Stomach (tissue), 4 donors: Measurements from ENCODE around the gene IFI30.

Source experiments
- EP300 ChIP-seq: sonication (generic); formaldehyde crosslinking; IDR thresholded peaks from one replicate; pipeline ENCODE4 v1.6.1; 2017; ENCODE audit warnings: antibody characterized with exemption
- TF ChIP-seq, protein P1 (sequence below), 7 experiments: fragments of 450-650 bp in 4 of 7; fragments of 200-600 bp in 3 of 7; sonication (generic) in 3 of 7; IDR thresholded peaks; one replicate each; pipeline ENCODE4 v1.5.1; 2016 to 2019; ENCODE audit warnings: antibody characterized with exemption in 7 of 7, control low read depth in 2 of 7, mild to moderate bottlenecking in 1 of 7

DNA sequence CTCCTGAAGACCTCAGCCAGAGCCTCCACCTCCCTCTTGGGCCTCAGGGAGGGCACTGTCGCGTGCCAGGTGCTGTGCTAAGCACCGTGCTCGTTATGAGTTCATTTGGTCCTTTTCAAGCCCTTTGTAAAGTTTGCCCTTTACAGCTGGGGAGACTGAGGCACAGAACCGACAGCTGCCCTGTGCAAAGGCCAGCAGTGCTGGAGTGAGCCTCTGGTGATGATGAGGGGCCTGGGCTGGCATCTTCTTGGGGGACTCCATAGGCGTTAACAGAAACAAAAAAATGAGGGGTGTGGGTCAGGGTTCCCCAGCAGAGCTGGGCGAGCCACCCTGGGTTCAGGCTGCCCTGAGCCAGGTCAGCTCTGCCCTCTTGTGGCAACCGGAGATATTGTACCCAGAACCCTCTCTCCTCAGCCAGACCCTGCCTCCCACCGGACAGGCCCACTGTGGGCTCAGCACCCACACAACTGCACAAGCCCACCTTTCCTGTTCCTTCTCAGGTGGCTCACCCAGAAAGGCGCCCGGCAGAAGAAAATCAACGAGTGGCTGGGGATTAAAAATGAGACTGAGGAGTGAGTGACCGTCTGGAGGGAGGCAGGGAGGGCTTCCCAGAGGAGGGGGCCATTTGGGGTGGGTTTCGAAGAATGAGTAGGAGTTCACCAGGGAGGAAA, 5.5 kb upstream of the IFI30 start:
- TF ChIP-seq, protein P1, sequence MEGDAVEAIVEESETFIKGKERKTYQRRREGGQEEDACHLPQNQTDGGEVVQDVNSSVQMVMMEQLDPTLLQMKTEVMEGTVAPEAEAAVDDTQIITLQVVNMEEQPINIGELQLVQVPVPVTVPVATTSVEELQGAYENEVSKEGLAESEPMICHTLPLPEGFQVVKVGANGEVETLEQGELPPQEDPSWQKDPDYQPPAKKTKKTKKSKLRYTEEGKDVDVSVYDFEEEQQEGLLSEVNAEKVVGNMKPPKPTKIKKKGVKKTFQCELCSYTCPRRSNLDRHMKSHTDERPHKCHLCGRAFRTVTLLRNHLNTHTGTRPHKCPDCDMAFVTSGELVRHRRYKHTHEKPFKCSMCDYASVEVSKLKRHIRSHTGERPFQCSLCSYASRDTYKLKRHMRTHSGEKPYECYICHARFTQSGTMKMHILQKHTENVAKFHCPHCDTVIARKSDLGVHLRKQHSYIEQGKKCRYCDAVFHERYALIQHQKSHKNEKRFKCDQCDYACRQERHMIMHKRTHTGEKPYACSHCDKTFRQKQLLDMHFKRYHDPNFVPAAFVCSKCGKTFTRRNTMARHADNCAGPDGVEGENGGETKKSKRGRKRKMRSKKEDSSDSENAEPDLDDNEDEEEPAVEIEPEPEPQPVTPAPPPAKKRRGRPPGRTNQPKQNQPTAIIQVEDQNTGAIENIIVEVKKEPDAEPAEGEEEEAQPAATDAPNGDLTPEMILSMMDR (IDR thresholded peaks at IDR 0.05), result peak in 5 of 7 experiments; percentile 43 to 78 (median 68)
- TF ChIP-seq EP300, result no peak
